ENCODE data around the gene IL18BP. TPM values are rescaled to one million over a fixed set of nuclear protein-coding genes. Genes with fewer than 3 reads are reported as not detected.

IL18BP gene
- total RNA-seq, 2 experiments from 2014 or later: 14.7 to 16.8 TPM

DNA sequence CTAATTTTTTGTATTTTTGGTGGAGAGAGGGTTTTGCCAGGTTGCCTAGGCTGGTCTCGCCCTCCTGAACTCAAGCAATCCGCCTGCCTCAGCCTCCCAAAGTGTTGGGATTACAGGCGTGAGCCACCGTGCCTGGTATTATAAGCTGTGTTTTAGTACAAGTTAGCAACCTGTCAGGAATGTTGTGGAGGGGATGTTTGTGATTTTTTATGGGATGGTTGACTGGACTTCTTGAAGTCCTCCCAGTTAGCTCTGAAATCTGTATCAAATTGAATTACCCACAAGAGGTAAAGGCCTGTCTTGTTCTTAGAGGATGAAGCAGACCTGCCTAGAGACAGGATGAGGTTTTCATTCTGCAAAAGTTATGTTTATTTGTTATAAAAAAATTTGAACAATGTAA is 34.1 kb upstream of the IL18BP start:
- intact Hi-C loops (cut with DNase I, micrococcal nuclease): no loop called here
- peaks cover 0 to 3% of the 10 kb centered on the region in 2 experiments for H3K9me3 ChIP-seq (ENCODE audit: control insufficient read depth in 1 of 2, insufficient read depth in 1 of 2, low read length in 2 of 2)
- Mint-ChIP-seq H3K4me3 (no peak overlapping the region), H3K4me1 (ENCODE audit: low read depth) (no peaks in the 10 kb centered on the region), H3K9me3 (no peaks in the 10 kb centered on the region), H3K27ac (no peak overlapping the region), H3K36me3 (ENCODE audit: low read depth) (peaks cover 52% of the 10 kb centered on the region), H3K27me3 (no peaks in the 10 kb centered on the region)
- H3K4me3 ChIP-seq (ENCODE audit: low read length): no peak overlapping the region
- no peaks in the 10 kb centered on the region for H3K27me3 ChIP-seq (ENCODE audit: control insufficient read depth in 1 of 2, insufficient read depth in 2 of 2, low read length in 2 of 2)
- ChIA-PET POLR2A (no interaction called here), CTCF (no interaction called here)
- TF ChIP-seq, protein P1, sequence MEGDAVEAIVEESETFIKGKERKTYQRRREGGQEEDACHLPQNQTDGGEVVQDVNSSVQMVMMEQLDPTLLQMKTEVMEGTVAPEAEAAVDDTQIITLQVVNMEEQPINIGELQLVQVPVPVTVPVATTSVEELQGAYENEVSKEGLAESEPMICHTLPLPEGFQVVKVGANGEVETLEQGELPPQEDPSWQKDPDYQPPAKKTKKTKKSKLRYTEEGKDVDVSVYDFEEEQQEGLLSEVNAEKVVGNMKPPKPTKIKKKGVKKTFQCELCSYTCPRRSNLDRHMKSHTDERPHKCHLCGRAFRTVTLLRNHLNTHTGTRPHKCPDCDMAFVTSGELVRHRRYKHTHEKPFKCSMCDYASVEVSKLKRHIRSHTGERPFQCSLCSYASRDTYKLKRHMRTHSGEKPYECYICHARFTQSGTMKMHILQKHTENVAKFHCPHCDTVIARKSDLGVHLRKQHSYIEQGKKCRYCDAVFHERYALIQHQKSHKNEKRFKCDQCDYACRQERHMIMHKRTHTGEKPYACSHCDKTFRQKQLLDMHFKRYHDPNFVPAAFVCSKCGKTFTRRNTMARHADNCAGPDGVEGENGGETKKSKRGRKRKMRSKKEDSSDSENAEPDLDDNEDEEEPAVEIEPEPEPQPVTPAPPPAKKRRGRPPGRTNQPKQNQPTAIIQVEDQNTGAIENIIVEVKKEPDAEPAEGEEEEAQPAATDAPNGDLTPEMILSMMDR (IDR thresholded peaks at IDR 0.05): no peak
- H3K4me1 ChIP-seq (ENCODE audit: insufficient read depth, low read length): no peaks in the 10 kb centered on the region
- DNase-seq (no peak), ATAC-seq (ENCODE audit: poor library complexity) (no peak)
- H3K36me3 ChIP-seq (ENCODE audit: insufficient read depth, low read length): peaks cover 40% of the 10 kb centered on the region
- H3K27ac ChIP-seq (ENCODE audit: low read depth in 1 of 2, low read length in 2 of 2): no peak overlapping the region

DNA sequence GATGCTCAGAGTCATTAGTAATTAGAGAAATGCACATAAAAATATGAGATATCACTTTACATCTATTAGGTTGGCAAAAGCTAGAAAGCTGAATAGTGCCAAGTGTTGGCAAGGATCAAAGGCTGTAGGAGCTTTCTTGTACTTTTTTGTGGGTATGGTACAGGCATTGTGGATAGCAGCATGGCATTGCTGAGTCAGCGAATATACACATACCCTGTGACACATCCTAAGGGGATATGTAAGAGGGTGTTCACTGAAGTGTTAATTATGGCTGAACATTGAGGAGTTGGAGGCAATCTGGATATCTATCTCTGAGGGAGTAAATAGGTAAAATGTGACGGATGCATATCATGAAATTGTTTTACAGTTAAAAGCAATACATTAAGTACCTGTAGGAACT is 27.0 kb upstream of the IL18BP start:
- H3K4me1 ChIP-seq (ENCODE audit: insufficient read depth, low read length): no peaks in the 10 kb centered on the region
- Mint-ChIP-seq H3K27ac (no peak overlapping the region), H3K4me3 (no peak overlapping the region), H3K4me1 (ENCODE audit: low read depth) (no peaks in the 10 kb centered on the region), H3K36me3 (ENCODE audit: low read depth) (peaks cover 43% of the 10 kb centered on the region), H3K27me3 (no peaks in the 10 kb centered on the region), H3K9me3 (no peaks in the 10 kb centered on the region)
- TF ChIP-seq, protein P1 (IDR thresholded peaks at IDR 0.05): no peak
- H3K27ac ChIP-seq (ENCODE audit: low read depth in 1 of 2, low read length in 2 of 2): no peak overlapping the region
- H3K4me3 ChIP-seq (ENCODE audit: low read length): no peak overlapping the region
- no peaks in the 10 kb centered on the region for H3K27me3 ChIP-seq (ENCODE audit: control insufficient read depth in 1 of 2, insufficient read depth in 2 of 2, low read length in 2 of 2)
- no peak for DNase-seq
- no peak for ATAC-seq (ENCODE audit: poor library complexity)
- no peaks in the 10 kb centered on the region for H3K9me3 ChIP-seq (ENCODE audit: control insufficient read depth in 1 of 2, insufficient read depth in 1 of 2, low read length in 2 of 2)
- peaks cover 25% of the 10 kb centered on the region for H3K36me3 ChIP-seq (ENCODE audit: insufficient read depth, low read length)
- intact Hi-C loops (cut with DNase I, micrococcal nuclease): no loop called here
- ChIA-PET POLR2A (no interaction called here), CTCF (no interaction called here)

DNA sequence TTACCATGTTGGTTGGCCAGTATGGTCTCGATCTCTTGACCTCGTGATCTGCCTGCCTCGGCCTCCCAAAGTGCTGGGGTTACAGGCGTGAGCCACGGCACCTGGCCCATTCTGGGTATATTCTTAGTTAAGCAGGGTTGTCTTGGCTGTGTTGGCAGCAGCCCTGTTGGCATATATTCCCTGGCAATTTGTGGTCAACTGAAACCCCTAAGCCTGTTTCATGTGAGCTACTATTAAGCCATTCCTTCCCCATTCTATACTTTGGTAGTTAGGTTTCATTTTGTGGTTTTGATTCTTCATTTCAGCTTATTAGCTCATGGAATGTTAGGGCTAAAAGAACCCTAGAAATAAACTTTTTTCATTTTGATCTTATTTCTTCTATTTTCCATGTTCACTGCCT is 22.2 kb upstream of the IL18BP start:
- no peaks in the 10 kb centered on the region for H3K4me1 Mint-ChIP-seq (ENCODE audit: low read depth)
- Histone ChIP-seq H3K4me3 (ENCODE audit: low read length) (no peak overlapping the region), H3K9me3 (ENCODE audit: control insufficient read depth in 1 of 2, insufficient read depth in 1 of 2, low read length in 2 of 2) (no peaks in the 10 kb centered on the region), H3K27ac (ENCODE audit: low read depth in 1 of 2, low read length in 2 of 2) (no peak overlapping the region), H3K4me1 (ENCODE audit: insufficient read depth, low read length) (no peaks in the 10 kb centered on the region), H3K36me3 (ENCODE audit: insufficient read depth, low read length) (peaks cover 9% of the 10 kb centered on the region), H3K27me3 (ENCODE audit: control insufficient read depth in 1 of 2, insufficient read depth in 2 of 2, low read length in 2 of 2) (no peaks in the 10 kb centered on the region)
- intact Hi-C loops (cut with DNase I, micrococcal nuclease): loop anchor here (2.0 to 5.0 kb wide), 2 partner anchors 116 to 456 kb away; partner anchors contain the start of gene CLPB (in 2 of the 2)
- no peaks in the 10 kb centered on the region for H3K9me3 Mint-ChIP-seq
- H3K27me3 Mint-ChIP-seq: no peaks in the 10 kb centered on the region
- H3K27ac Mint-ChIP-seq: no peak overlapping the region
- no peak overlapping the region for H3K4me3 Mint-ChIP-seq
- ChIA-PET CTCF (interaction anchor here (0.7 to 2.2 kb wide), 4 partner anchors 10 to 168 kb away, joined by 3 to 7 read pairs (median 4); partner anchors contain the start of gene XNDC1N), POLR2A (no interaction called here)
- peaks cover 37% of the 10 kb centered on the region for H3K36me3 Mint-ChIP-seq (ENCODE audit: low read depth)
- no peak for ATAC-seq (ENCODE audit: poor library complexity)
- no peak for DNase-seq
- TF ChIP-seq, protein P1 (IDR thresholded peaks at IDR 0.05): no peak
